ENCODE data around the gene PRPF19.

GRCh38 chr11:60914633-60915247 is 8.4 kb upstream of the PRPF19 start:
- no peak for TF ChIP-seq CTCF (IDR thresholded peaks at IDR 0.05)
- no peak for TF ChIP-seq EZH2 (IDR thresholded peaks at IDR 0.05)

Measured in neural progenitor cell (in vitro differentiated cells).